Measurements from ENCODE around the gene ECSIT.

- TF ChIP-seq, protein P1, sequence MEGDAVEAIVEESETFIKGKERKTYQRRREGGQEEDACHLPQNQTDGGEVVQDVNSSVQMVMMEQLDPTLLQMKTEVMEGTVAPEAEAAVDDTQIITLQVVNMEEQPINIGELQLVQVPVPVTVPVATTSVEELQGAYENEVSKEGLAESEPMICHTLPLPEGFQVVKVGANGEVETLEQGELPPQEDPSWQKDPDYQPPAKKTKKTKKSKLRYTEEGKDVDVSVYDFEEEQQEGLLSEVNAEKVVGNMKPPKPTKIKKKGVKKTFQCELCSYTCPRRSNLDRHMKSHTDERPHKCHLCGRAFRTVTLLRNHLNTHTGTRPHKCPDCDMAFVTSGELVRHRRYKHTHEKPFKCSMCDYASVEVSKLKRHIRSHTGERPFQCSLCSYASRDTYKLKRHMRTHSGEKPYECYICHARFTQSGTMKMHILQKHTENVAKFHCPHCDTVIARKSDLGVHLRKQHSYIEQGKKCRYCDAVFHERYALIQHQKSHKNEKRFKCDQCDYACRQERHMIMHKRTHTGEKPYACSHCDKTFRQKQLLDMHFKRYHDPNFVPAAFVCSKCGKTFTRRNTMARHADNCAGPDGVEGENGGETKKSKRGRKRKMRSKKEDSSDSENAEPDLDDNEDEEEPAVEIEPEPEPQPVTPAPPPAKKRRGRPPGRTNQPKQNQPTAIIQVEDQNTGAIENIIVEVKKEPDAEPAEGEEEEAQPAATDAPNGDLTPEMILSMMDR (conservative IDR thresholded peaks at IDR 0.05; ENCODE audit: low read depth, low read length): no peak
- TF ChIP-seq EZH2 (IDR thresholded peaks at IDR 0.05; ENCODE audit: borderline replicate concordance, low read depth, low read length, poor library complexity, severe bottlenecking): no peak
Observed at GRCh38 chr19:11534948-11535347, 6.0 kb upstream of the ECSIT start.
